OCI-LY1 (cell line): Measurements from ENCODE around the gene CACNA2D4.

ENCODE experiments used
- EZH2 ChIP-seq: fragments of 200-600 bp; sonication (generic), shearing (Covaris generic); IDR thresholded peaks from 2 replicates; pipeline ENCODE4 v1.8.0; 2017; ENCODE audit warnings: borderline replicate concordance, mixed run types, mild to moderate bottlenecking, antibody characterized with exemption, low read length, moderate library complexity, mixed read lengths
- TF ChIP-seq, protein P1 (sequence below): fragments of 200-600 bp; sonication (generic), shearing (Covaris generic); IDR thresholded peaks from 2 replicates; pipeline ENCODE4 v1.5.1; 2017; ENCODE audit warnings: mild to moderate bottlenecking, antibody characterized with exemption, low read length, moderate library complexity, mixed read lengths

DNA sequence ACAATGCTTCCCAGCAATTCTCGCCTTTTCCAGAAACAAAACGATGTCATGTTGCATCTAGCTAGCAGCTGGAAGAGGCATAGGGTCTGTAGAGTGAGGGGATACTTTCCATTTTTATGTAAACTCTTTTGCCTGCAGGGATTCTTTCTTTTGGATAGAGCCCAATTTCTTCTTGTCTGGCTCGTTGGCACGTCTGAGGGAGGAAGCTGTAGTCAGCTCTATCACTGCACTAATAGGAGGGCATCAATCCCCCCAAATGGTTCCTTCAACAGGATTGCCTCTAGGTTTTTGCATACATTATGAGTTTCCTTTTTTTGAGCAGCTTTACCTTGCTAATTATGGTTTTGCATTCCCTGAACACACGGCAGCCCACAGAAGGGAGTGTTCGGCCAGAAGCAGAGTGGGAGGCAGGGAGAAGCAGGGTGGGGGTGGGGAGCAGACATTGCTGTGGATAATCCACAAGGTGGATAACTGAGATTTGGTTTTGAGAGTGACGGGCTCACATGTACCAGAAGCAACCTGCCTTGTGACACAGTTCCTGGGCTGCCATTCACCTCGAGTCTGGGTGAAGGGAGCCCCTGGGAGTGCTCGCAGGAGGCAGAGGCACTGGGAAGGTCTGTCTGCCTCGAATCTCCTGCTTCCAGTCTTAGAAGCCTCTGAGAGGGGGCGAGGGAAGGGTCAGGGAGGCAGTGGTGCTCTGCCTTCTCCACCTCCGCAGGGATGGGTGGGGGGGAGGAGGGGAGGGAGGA, 73.6 kb downstream of the CACNA2D4 start:
- TF ChIP-seq, protein P1, sequence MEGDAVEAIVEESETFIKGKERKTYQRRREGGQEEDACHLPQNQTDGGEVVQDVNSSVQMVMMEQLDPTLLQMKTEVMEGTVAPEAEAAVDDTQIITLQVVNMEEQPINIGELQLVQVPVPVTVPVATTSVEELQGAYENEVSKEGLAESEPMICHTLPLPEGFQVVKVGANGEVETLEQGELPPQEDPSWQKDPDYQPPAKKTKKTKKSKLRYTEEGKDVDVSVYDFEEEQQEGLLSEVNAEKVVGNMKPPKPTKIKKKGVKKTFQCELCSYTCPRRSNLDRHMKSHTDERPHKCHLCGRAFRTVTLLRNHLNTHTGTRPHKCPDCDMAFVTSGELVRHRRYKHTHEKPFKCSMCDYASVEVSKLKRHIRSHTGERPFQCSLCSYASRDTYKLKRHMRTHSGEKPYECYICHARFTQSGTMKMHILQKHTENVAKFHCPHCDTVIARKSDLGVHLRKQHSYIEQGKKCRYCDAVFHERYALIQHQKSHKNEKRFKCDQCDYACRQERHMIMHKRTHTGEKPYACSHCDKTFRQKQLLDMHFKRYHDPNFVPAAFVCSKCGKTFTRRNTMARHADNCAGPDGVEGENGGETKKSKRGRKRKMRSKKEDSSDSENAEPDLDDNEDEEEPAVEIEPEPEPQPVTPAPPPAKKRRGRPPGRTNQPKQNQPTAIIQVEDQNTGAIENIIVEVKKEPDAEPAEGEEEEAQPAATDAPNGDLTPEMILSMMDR = no peak
- no peak for TF ChIP-seq EZH2
